Esophagus mucosa (tissue), 1 donor: ENCODE measurements around the gene HPS1. TPM values are rescaled to one million over a fixed set of nuclear protein-coding genes. Genes with fewer than 3 reads are reported as not detected.

Experiments
- ATAC-seq: fragments of 200-7000 bp; cut with Tn5 transposase; one replicate; pipeline ENCODE4 v1.9.1; 2020
- total RNA-seq: library from RNA; stranded (reverse); gene quantifications from one replicate; pipeline ENCODE4 v1.2.4, GENCODE V29; 2023
- donor health status: DM: yes; HTN: yes; CAD: no.

Gene HPS1
- total RNA-seq, 1 donor from 2014 or later, result 29.7 TPM

- ATAC-seq, result no peak
These were observed 35.6 kb downstream of the HPS1 start for GRCh38 chr10:98411166-98411565.

- no peak for ATAC-seq
These were observed 36.0 kb downstream of the HPS1 start for GRCh38 chr10:98410759-98411158.

- no peak for ATAC-seq
These were observed 36.5 kb downstream of the HPS1 start for GRCh38 chr10:98410135-98410743.

GRCh38 chr10:98408799-98409198, 37.9 kb downstream of the HPS1 start:
- no peak for ATAC-seq

- no peak for ATAC-seq
These were observed 38.9 kb downstream of the HPS1 start for GRCh38 chr10:98407744-98408241.

- no peak for ATAC-seq
These were observed 39.6 kb downstream of the HPS1 start for GRCh38 chr10:98407017-98407743.

GRCh38 chr10:98405422-98405821, 41.3 kb downstream of the HPS1 start:
- no peak for ATAC-seq

- ATAC-seq, result peak; percentile 70
These were observed 42.0 kb downstream of the HPS1 start for GRCh38 chr10:98404571-98405359.

- no peak for ATAC-seq
These were observed 42.8 kb downstream of the HPS1 start for GRCh38 chr10:98403812-98404504.

GRCh38 chr10:98402931-98403718, 43.6 kb downstream of the HPS1 start:
- ATAC-seq, result no peak

GRCh38 chr10:98402478-98402877, 44.3 kb downstream of the HPS1 start:
- ATAC-seq, result no peak

GRCh38 chr10:98400482-98400881, 46.3 kb downstream of the HPS1 start:
- ATAC-seq, result peak; percentile 44

- no peak for ATAC-seq
These were observed 47.0 kb downstream of the HPS1 start for GRCh38 chr10:98399784-98400183.

- ATAC-seq, result no peak
These were observed 49.6 kb downstream of the HPS1 start for GRCh38 chr10:98397089-98397600.

GRCh38 chr10:98396096-98397063, 50.4 kb downstream of the HPS1 start:
- ATAC-seq, result no peak

- no peak for ATAC-seq
These were observed 51.8 kb downstream of the HPS1 start for GRCh38 chr10:98394851-98395440.

- ATAC-seq, result peak; percentile 84
These were observed 55.1 kb downstream of the HPS1 start for GRCh38 chr10:98391578-98391991.

GRCh38 chr10:98391065-98391464, 55.7 kb downstream of the HPS1 start:
- ATAC-seq, result no peak

- ATAC-seq, result no peak
These were observed 56.3 kb downstream of the HPS1 start for GRCh38 chr10:98390406-98390805.

GRCh38 chr10:98389398-98389797, 57.3 kb downstream of the HPS1 start:
- ATAC-seq, result no peak
